ENCODE results near the gene ATAD3B.

Gene ATAD3B

GRCh38 chr1:1539310-1540089 lies 67.9 kb downstream of the ATAD3B start:
- Histone ChIP-seq H3K4me3 (ENCODE audit: insufficient read depth in 1 of 2, low read depth in 1 of 2, low read length in 2 of 2) (peak overlapping the region; percentile 72 to 82), H2BK15ac (ENCODE audit: low read depth, poor library complexity, severe bottlenecking) (no peak overlapping the region), H2AK5ac (ENCODE audit: low read length, severe bottlenecking) (no peak overlapping the region), H4K91ac (ENCODE audit: low read length) (peak overlapping the region; percentile 84), H2BK12ac (ENCODE audit: low read length in 2 of 2) (peak overlapping the region in 1 of 2 experiments; percentile 10), H3K4me2 (ENCODE audit: low read length, poor library complexity, severe bottlenecking) (peak overlapping the region; percentile 96), H3K9me3 (ENCODE audit: control insufficient read depth, low read length) (no peaks in the 10 kb centered on the region), H3K4me1 (ENCODE audit: control insufficient read depth, insufficient read depth, low read depth, low read length) (peaks cover 40% of the 10 kb centered on the region), H3K27ac (ENCODE audit: low read length, poor library complexity, severe bottlenecking) (no peak overlapping the region), H3K36me3 (ENCODE audit: control insufficient read depth in 1 of 2, insufficient read depth in 2 of 2, low read depth in 1 of 2, low read length in 2 of 2) (peaks cover 37 to 82% of the 10 kb centered on the region in 2 experiments), H3K79me1 (replicated peaks; ENCODE audit: low read length, poor library complexity, severe bottlenecking) (peaks cover 22% of the 10 kb centered on the region), H2BK5ac (ENCODE audit: low read depth, low read length, poor library complexity, severe bottlenecking) (no peak overlapping the region), H2BK120ac (ENCODE audit: low read depth, low read length) (peak overlapping the region; percentile 88), H3K23ac (ENCODE audit: low read length in 2 of 2) (no peak overlapping the region), H3K4ac (ENCODE audit: low read depth in 1 of 2, low read length in 2 of 2) (peak overlapping the region; percentile 53 to 58), H4K8ac (ENCODE audit: low read length) (peak overlapping the region; percentile 86), H3K18ac (ENCODE audit: low read depth in 1 of 2, low read length in 2 of 2) (peak overlapping the region in 1 of 2 experiments; percentile 91), H3K14ac (ENCODE audit: low read length in 2 of 2) (peak overlapping the region; percentile 57 to 77), H2AFZ (ENCODE audit: low read depth, low read length) (no peak overlapping the region), H3K9ac (ENCODE audit: low read length) (peak overlapping the region; percentile 73), H3K27me3 (ENCODE audit: control insufficient read depth in 1 of 2, insufficient read depth in 1 of 2, low read length in 2 of 2) (no peaks in the 10 kb centered on the region)
- WGBS: 23% methylated on average over 52 of the region's 66 CpGs
- DNase-seq: peak; percentile 58

- Histone ChIP-seq H3K27me3 (ENCODE audit: control insufficient read depth in 1 of 2, insufficient read depth in 1 of 2, low read length in 2 of 2) (no peaks in the 10 kb centered on the region), H2BK120ac (ENCODE audit: low read depth, low read length) (peak within 1 kb of the TSS; percentile 88), H3K4ac (ENCODE audit: low read depth in 1 of 2, low read length in 2 of 2) (peak within 1 kb of the TSS; percentile 53 to 69), H4K8ac (ENCODE audit: low read length) (peak within 1 kb of the TSS; percentile 86), H3K79me1 (replicated peaks; ENCODE audit: low read length, poor library complexity, severe bottlenecking) (peaks cover 24% of the 10 kb centered on the region), H2AFZ (ENCODE audit: low read depth, low read length) (peak within 1 kb of the TSS; percentile 30), H3K9me3 (ENCODE audit: control insufficient read depth, low read length) (no peaks in the 10 kb centered on the region), H3K4me1 (ENCODE audit: control insufficient read depth, insufficient read depth, low read depth, low read length) (peaks cover 42% of the 10 kb centered on the region), H3K4me2 (ENCODE audit: low read length, poor library complexity, severe bottlenecking) (peak within 1 kb of the TSS; percentile 96), H3K14ac (ENCODE audit: low read length in 2 of 2) (peak within 1 kb of the TSS; percentile 57 to 77), H3K18ac (ENCODE audit: low read depth in 1 of 2, low read length in 2 of 2) (peak within 1 kb of the TSS; percentile 78 to 91), H3K23ac (ENCODE audit: low read length in 2 of 2) (no peak within 1 kb of the TSS), H3K36me3 (ENCODE audit: control insufficient read depth in 1 of 2, insufficient read depth in 2 of 2, low read depth in 1 of 2, low read length in 2 of 2) (peaks cover 39 to 77% of the 10 kb centered on the region in 2 experiments), H2BK15ac (ENCODE audit: low read depth, poor library complexity, severe bottlenecking) (peak within 1 kb of the TSS; percentile 68), H2AK5ac (ENCODE audit: low read length, severe bottlenecking) (peak within 1 kb of the TSS; percentile 28), H2BK5ac (ENCODE audit: low read depth, low read length, poor library complexity, severe bottlenecking) (no peak within 1 kb of the TSS), H3K4me3 (ENCODE audit: insufficient read depth in 1 of 2, low read depth in 1 of 2, low read length in 2 of 2) (peak within 1 kb of the TSS; percentile 72 to 82), H3K9ac (ENCODE audit: low read length) (peak within 1 kb of the TSS; percentile 73), H3K27ac (ENCODE audit: low read length, poor library complexity, severe bottlenecking) (no peak within 1 kb of the TSS), H2BK12ac (ENCODE audit: low read length in 2 of 2) (peak within 1 kb of the TSS; percentile 3 to 65), H4K91ac (ENCODE audit: low read length) (peak within 1 kb of the TSS; percentile 97)
- WGBS: under 1% methylated on average over 37 of the region's 100 CpGs
- peak; percentile 81 for DNase-seq
Measured at GRCh38 chr1:1540090-1540817, 68.7 kb downstream of the ATAD3B start, which contains the start of gene TMEM240. TMEM240 (minus strand) TSS chr1:1540624; CDS start chr1:1540346, 278 bp downstream.

- peaks cover 44% of the 10 kb centered on the region for H3K4me1 ChIP-seq (ENCODE audit: control insufficient read depth, insufficient read depth, low read depth, low read length)
- H4K91ac ChIP-seq (ENCODE audit: low read length): peak overlapping the region; percentile 97
- H3K9ac ChIP-seq (ENCODE audit: low read length): peak overlapping the region; percentile 70
- H2AFZ ChIP-seq (ENCODE audit: low read depth, low read length): peak overlapping the region; percentile 30
- H3K4me2 ChIP-seq (ENCODE audit: low read length, poor library complexity, severe bottlenecking): peak overlapping the region; percentile 44
- H2BK120ac ChIP-seq (ENCODE audit: low read depth, low read length): peak overlapping the region; percentile 54
- no peaks in the 10 kb centered on the region for H3K9me3 ChIP-seq (ENCODE audit: control insufficient read depth, low read length)
- peaks cover 39 to 73% of the 10 kb centered on the region in 2 experiments for H3K36me3 ChIP-seq (ENCODE audit: control insufficient read depth in 1 of 2, insufficient read depth in 2 of 2, low read depth in 1 of 2, low read length in 2 of 2)
- peak overlapping the region; percentile 5 to 69 for H3K4ac ChIP-seq (ENCODE audit: low read depth in 1 of 2, low read length in 2 of 2)
- H3K23ac ChIP-seq (ENCODE audit: low read length in 2 of 2): no peak overlapping the region
- peak overlapping the region; percentile 74 for H4K8ac ChIP-seq (ENCODE audit: low read length)
- H2AK5ac ChIP-seq (ENCODE audit: low read length, severe bottlenecking): peak overlapping the region; percentile 28
- peak overlapping the region; percentile 54 for H2BK15ac ChIP-seq (ENCODE audit: low read depth, poor library complexity, severe bottlenecking)
- no peak overlapping the region for H3K27ac ChIP-seq (ENCODE audit: low read length, poor library complexity, severe bottlenecking)
- H3K4me3 ChIP-seq (ENCODE audit: insufficient read depth in 1 of 2, low read depth in 1 of 2, low read length in 2 of 2): peak overlapping the region; percentile 66 to 72
- H3K18ac ChIP-seq (ENCODE audit: low read depth in 1 of 2, low read length in 2 of 2): peak overlapping the region; percentile 78 to 87
- H3K14ac ChIP-seq (ENCODE audit: low read length in 2 of 2): no peak overlapping the region
- WGBS: 62% methylated on average over 53 of the region's 53 CpGs
- no peak for DNase-seq
- peaks cover 22% of the 10 kb centered on the region for H3K79me1 ChIP-seq (replicated peaks; ENCODE audit: low read length, poor library complexity, severe bottlenecking)
- peak overlapping the region; percentile 3 to 65 for H2BK12ac ChIP-seq (ENCODE audit: low read length in 2 of 2)
- no peak overlapping the region for H2BK5ac ChIP-seq (ENCODE audit: low read depth, low read length, poor library complexity, severe bottlenecking)
- H3K27me3 ChIP-seq (ENCODE audit: control insufficient read depth in 1 of 2, insufficient read depth in 1 of 2, low read length in 2 of 2): no peaks in the 10 kb centered on the region
Measured at GRCh38 chr1:1540818-1541628, 69.5 kb downstream of the ATAD3B start.
